Hepatic stellate cell (primary cell): ENCODE measurements around the gene NOXA1.
"Not testable (repeated sequence)": the region's sequence is repeated elsewhere in the genome, so short reads cannot be mapped to it uniquely, and the experiment has no call there.

Source experiments
- DNase-seq: peaks from one replicate; pipeline ENCODE4 v3.0.0; 2011; ENCODE audit warnings: low spot score

NOXA1 gene

GRCh38 chr9:137406085-137406760 lies 17.0 kb upstream of the NOXA1 start:
- no peak for DNase-seq

GRCh38 chr9:137406876-137407589 lies 16.2 kb upstream of the NOXA1 start:
- DNase-seq: peak; percentile 85

DNA sequence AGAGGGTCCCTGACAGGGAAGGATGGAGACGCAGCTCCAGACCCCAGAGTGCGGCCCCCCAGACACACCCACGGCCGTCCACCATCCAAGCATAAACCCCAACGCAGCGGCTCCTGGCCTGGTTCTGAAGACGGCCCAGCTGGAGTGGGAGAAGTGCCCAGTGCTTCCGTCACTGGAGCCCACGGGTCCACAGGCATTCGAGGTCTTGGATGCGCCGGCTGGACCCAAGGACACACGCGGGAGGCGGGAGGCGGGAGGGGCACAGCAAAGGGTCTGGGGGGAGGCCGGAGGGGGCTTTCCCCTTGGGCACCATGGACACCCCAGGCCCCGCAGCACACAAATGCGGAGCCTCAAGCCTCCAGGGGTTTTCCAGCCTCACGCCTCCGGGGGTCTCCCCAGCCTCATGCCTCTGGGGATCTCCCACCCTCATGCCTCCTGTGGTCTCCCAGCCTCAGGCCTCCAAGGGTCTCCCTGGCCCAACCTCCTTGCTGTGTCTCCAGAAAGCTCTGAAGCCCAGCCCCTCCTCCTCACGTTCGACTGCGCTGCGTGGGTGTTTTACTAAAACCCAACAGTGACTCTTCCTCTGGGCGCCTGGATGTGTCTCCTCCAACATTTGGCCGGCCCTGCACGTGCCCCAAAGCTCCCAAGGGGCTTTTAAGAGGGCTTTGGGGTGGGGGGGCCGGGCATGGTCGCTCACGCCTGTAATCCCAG lies 15.4 kb upstream of the NOXA1 start:
- peak; percentile 34 for DNase-seq

DNA sequence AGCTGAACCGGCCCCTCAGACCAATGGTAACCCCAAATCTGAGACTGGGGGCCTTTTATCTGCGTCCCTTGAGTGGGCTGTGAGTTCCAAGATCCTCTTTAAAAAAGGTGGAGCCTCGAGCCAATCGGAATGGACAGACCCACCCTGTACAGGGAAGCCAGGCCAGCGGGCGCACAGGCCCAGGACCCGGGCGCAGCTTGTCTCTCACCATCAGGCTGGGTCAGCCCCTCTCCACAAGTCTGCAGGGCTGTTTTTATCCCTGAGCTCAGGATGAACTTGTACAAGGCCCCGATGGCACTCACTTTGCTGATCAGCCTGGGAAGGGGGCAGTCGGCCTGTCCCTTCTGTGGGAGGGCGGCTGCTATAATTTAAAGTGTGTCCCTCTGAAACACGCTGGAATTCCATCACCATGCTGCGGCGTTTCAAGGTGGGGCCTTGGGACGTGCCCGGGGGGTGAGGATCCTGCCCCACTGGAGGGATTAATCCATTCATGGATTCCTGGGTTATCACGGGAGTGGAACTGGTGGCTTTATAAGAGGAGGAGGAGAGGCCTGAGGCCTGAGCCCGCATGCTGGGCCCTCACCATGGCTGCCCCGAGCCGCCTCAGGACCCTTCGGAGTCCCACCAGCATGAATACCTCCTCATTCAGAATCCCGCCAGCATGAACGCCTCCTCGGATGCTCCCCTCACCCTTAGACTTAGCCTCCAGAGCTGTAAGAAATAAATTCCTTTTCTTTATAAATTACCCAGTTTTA lies 14.4 kb upstream of the NOXA1 start:
- no peak for DNase-seq

DNA sequence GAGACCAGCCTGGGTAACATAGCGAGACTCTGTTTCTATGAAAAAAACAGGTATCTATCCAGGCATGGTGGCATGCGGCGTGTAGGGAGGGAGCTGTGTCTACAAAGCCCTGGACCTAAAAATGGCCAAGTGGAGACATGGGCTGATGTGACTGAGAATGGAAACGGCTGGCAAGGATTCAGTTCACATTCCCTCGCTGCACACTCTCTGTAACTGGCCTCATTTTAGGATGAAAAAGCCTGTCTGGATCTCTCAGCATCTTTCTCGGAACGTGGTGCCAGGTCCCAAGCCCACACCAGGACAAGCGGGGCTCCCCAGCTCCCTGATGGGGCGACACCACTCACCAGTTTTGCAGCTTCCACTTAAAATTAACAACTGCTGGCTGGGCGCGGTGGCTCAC lies 13.7 kb upstream of the NOXA1 start:
- no peak for DNase-seq

- DNase-seq: not testable (repeated sequence)
Measured at GRCh38 chr9:137410236-137410890, 12.8 kb upstream of the NOXA1 start.

GRCh38 chr9:137410891-137411249 lies 12.3 kb upstream of the NOXA1 start:
- DNase-seq: no peak

GRCh38 chr9:137411260-137411644 lies 11.9 kb upstream of the NOXA1 start:
- DNase-seq: no peak

- peak; percentile 94 for DNase-seq
Measured at GRCh38 chr9:137411645-137412380, 11.4 kb upstream of the NOXA1 start.

- DNase-seq: peak; percentile 60
Measured at GRCh38 chr9:137412431-137412830, 10.8 kb upstream of the NOXA1 start.

DNA sequence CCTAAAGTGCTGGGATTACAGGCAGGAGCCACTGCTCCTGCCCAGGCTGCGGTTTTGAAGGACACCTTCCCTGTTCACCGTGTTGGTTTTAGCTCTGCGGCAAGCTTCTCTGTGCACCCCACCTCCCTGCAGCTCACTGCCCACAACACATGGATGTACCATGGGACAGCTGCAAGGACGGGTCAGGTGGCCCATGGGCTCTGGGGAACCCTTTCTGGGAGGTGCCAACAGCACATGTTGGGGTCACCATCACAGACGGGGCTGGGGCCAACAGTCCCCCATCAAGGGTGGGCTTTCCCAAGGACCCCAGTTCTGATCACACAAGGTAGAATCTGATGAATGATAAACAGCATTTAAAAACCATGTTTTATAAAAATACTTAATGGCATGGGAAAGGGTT lies 7.7 kb upstream of the NOXA1 start:
- DNase-seq: no peak

DNA sequence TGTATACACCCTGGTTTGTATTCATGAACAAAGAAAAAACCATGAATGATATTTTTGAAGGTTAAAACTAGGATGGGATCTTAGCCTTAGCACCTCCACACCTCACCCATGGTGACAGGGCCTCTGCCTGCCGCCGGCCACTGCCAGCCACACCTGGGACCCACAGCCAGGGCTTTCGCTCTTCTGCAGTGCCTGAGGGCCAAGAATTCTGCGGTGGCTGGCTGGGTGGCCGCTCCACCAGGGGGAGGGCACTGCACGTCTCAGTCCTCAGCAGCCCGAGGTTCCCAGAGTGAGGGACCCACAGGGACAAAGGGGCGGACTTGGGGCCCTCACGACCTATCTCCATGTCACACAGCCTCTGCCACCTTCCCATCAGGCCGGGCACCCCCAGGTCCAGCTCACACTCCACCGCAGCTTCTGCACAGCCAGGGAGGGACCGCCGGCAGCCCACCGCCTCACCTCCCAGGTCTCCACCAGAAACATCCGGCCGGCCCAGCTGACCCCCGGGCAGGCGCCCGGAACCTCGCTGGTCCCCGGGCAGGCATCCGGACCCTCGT lies 7.1 kb upstream of the NOXA1 start:
- DNase-seq: no peak

DNA sequence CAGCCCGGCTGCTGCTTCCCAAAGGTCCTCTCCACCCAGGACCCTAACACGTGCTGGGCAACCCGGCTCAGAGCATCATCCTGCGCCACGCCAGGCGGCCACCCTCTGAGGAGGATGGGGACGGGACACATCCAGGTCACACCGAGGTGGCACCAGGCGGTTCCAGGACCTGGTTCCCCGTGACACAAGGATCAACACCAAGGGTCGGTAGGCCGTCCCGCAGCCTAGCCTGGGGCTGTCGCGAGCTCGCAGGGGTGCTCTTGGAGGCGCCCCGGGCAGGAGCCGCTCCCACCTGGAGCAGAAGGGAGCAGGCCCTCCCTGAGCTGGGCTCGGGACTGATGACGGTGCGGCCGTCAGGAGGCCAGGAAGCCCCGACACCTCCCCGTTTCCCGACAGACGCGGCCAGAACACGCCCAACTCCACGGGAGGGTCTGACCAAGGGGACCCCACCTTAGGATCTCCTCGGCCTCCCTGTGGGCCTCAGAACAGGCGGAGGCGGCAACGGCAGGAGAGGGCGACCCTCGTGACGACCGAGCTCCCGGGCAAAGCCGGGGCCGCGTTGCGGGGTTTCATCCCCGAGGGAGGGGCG lies 6.5 kb upstream of the NOXA1 start:
- no peak for DNase-seq

- no peak for DNase-seq
Measured at GRCh38 chr9:137417161-137418021, 5.8 kb upstream of the NOXA1 start.

DNA sequence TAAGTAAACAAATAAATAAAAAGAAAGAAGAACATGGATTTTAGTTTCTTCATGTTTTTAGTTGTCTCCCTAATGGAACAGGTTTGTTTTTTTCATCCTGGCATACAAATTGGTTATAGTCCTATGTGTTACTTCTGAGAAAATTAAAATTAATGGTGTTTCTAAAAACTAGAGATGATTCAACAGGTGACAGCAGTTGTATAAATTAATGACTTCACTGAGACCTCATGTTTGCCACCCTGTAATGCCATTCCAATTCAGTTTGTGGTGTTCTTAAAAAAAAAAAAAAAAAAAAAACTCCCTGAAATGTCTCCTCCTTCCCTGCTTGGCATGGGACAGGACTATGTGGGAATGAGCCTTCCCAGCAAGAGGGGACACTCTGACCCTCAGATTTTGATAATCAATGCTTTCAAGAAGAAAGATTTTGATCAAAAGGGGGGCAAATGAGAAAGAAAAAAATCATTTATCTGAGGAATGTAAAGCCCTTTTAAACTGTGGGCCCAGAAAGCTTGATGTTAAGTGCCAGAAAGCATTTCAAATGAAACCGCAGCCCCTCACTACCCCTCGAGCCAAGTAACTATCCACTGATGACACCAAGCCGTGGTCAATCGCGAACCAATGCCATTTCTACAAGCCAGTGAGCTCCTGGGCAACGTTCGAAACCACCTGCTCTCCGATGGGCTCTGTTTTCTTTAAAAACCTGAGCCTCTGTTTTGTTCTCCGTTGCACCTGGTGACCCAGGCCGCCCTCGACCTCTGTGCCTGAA lies 1.2 kb upstream of the NOXA1 start:
- no peak for DNase-seq

DNA sequence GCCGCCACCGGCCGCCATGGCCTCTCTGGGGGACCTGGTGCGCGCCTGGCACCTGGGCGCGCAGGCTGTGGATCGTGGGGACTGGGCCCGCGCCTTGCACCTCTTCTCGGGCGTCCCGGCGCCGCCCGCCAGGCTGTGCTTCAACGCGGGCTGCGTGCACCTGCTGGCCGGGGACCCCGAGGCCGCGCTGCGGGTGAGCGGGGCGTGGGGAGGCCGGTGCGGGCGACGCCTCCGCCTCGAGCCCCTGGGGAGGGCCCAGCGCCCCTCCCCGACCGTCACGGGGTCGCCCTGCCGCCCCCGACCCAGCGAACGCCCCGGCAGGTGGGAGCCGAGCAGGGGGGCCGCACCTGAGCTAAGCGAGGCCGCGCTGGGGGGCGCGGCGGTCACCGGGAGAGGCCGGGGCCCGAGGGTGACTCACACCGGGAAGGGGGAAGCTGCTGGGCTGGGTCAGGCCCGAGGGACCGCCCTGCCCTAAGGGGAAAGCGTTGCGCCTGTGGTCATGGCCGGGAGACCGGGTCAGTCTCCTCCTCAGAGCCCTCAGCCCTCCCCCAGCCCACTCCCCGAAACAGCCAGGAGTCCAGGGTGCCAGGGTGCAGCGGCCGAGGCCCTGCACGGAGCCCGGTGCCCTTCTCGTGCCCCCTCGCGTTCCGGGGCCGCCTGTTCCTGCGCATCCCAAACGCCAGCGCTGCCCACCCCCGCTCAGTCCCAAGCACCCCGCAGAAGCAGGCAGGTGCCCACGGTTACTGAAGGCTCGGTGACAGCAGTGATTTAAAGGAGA lies 510 bp downstream of the NOXA1 start:
- no peak for DNase-seq

DNA sequence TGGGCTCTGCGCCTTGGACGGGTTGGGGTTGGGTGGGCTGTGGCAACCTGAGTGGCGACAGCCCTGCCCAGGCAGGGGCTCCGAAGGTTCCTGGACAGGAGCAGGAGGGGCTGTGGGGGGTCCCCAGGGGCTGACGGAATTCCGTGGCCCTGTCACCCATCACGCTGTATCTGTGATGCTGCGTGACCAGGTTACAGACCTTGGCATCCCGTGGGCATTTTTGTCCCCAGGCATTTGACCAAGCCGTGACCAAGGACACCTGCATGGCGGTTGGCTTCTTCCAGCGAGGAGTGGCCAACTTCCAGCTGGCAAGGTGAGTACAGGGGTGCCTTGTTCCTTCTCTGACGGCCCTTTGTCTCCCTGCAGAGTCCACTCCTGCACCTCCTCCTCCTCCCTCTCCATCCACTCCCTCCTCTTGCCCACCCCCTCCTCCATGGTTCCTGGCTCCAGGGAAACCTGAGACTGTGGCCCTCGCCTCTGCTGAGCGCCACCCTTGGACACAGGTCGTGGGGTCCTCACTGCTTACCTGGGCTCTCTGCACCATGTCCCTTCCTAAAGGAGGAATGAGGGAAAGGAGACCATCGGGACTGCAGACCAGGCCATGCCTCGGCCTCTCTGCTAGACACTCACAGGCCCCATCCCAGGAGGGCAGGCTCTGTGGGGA lies 3.0 kb downstream of the NOXA1 start:
- DNase-seq: no peak
